HCT116 (cell line): ENCODE results near the gene DHH. TPM values are rescaled to one million over a fixed set of nuclear protein-coding genes. Genes with fewer than 3 reads are reported as not detected.
A peak's percentile ranks its signal among the peaks of the same experiment; 100 is the strongest.

ENCODE experiments used
- ATAC-seq: fragments of 200-7000 bp; cut with Tn5 transposase; 2 replicates; pipeline ENCODE4 v1.9.1; 2020; ENCODE audit warnings: mild to moderate bottlenecking, moderate library complexity
- BruUV-seq: library from RNA; stranded (reverse); fragments of 400-500 nt; replicated peaks from 2 replicates; lab custom pipeline; 2021; lab: Mats Ljungman, UMichigan
- CTCF ChIA-PET: fragments of 300-600 bp; sonication (Branson Sonifier 250); formaldehyde crosslinking; loops from one replicate; lab custom pipeline; 2021; ENCODE audit warnings: antibody characterized with exemption; lab: Charles Lee
- POLR2A ChIA-PET: fragments of 300-600, 350-600 bp; sonication (Branson Sonifier 250); formaldehyde crosslinking; loops from one replicate; lab custom pipeline; 2021; ENCODE audit warnings: antibody characterized with exemption; lab: Charles Lee
- RAD21 ChIA-PET, 2 experiments: fragments of 300-600 bp; sonication (Branson Sonifier 250); formaldehyde crosslinking; loops; one replicate each; lab custom pipeline; 2023; ENCODE audit warnings: low total read pairs in 2 of 2; ENCODE audit not compliant: uncharacterized antibody in 2 of 2, unreplicated experiment in 2 of 2, low non-redundant PET in 1 of 2; lab: Charles Lee
- DNase-seq: peaks from one replicate; pipeline ENCODE4 v3.0.0-alpha.2; 2010; ENCODE audit warnings: low read depth, low spot score
- H2AFZ ChIP-seq: fragments of 200-600 bp; shearing (Covaris generic), sonication (generic); 2 replicates; pipeline ENCODE4 v1.6.1; 2017; ENCODE audit warnings: low read depth, mixed run types, mixed read lengths, antibody characterized with exemption, low read length; ENCODE audit not compliant: poor library complexity, severe bottlenecking
- H3K27ac ChIP-seq: 2 replicates; pipeline ENCODE4 v1.5.1; 2012; ENCODE audit warnings: low read depth, low read length
- H3K27me3 ChIP-seq: fragments of 200-600 bp; sonication (generic); 2 replicates; pipeline ENCODE4 v1.6.1; 2016; ENCODE audit warnings: mixed run types, low read length, mixed read lengths; ENCODE audit not compliant: insufficient read depth
- H3K36me3 ChIP-seq, 2 experiments: fragments of 200-500 bp in 1 of 2; fragments of 200-600 bp in 1 of 2; sonication (Bioruptor generic) in 1 of 2; sonication (generic) in 1 of 2; 2 replicates each; pipeline versions ENCODE4 v1.5.1 to v1.6.1; 2014 to 2016; ENCODE audit warnings: low read length in 2 of 2, inconsistent platforms in 1 of 2, mixed read lengths in 1 of 2, mixed run types in 1 of 2; ENCODE audit not compliant: insufficient read depth in 2 of 2, control insufficient read depth in 1 of 2
- H3K4me1 ChIP-seq, 2 experiments: fragments of 200-600 bp in 1 of 2; sonication (generic) in 1 of 2; 2 replicates each; pipeline versions ENCODE4 v1.5.1 to v1.6.1; 2012 to 2017; ENCODE audit warnings: low read length in 2 of 2, inconsistent platforms in 1 of 2, mild to moderate bottlenecking in 1 of 2, mixed read lengths in 1 of 2, mixed run types in 1 of 2, moderate library complexity in 1 of 2; ENCODE audit not compliant: insufficient read depth in 2 of 2, control insufficient read depth in 1 of 2
- H3K4me2 ChIP-seq: fragments of 200-600 bp; sonication (generic); 2 replicates; pipeline ENCODE4 v1.6.1; 2017; ENCODE audit warnings: mixed run types, low read length, mixed read lengths
- H3K4me3 ChIP-seq, 2 experiments: fragments of 200-600 bp in 1 of 2; sonication (generic) in 1 of 2; replicated peaks in 1 of 2; 2 replicates each; pipeline ENCODE4 v1.5.1; 2011 to 2016; ENCODE audit warnings: low read length in 2 of 2, control low read depth in 1 of 2, low read depth in 1 of 2, mild to moderate bottlenecking in 1 of 2, mixed read lengths in 1 of 2, mixed run types in 1 of 2
- H3K79me2 ChIP-seq: fragments of 200-600 bp; sonication (generic); 2 replicates; pipeline ENCODE4 v1.6.1; 2017; ENCODE audit warnings: mild to moderate bottlenecking, mixed run types, low read length, moderate library complexity, mixed read lengths; ENCODE audit not compliant: insufficient read depth
- H3K9ac ChIP-seq: fragments of 200-600 bp; sonication (generic); 2 replicates; pipeline ENCODE4 v1.6.1; 2016; ENCODE audit warnings: low read length, mixed read lengths
- H3K9me2 ChIP-seq: fragments of 200-600 bp; sonication (generic), shearing (Covaris generic); 2 replicates; pipeline ENCODE4 v1.6.1; 2017; ENCODE audit warnings: mixed run types, mild to moderate bottlenecking, moderate library complexity; ENCODE audit not compliant: insufficient read depth
- H3K9me3 ChIP-seq, 2 experiments: fragments of 200-500 bp in 1 of 2; fragments of 200-600 bp in 1 of 2; sonication (Bioruptor generic) in 1 of 2; sonication (generic) in 1 of 2; 2 replicates each; pipeline ENCODE4 v1.6.1; 2014 to 2017; ENCODE audit warnings: low read length in 2 of 2, mixed read lengths in 2 of 2, inconsistent platforms in 1 of 2, low read depth in 1 of 2, mild to moderate bottlenecking in 1 of 2, mixed run types in 1 of 2, moderate library complexity in 1 of 2; ENCODE audit not compliant: control insufficient read depth in 1 of 2, insufficient read depth in 1 of 2
- H4K20me1 ChIP-seq: fragments of 200-600 bp; sonication (generic), shearing (Covaris generic); 2 replicates; pipeline ENCODE4 v1.6.1; 2017; ENCODE audit warnings: mixed run types, mild to moderate bottlenecking, moderate library complexity; ENCODE audit not compliant: insufficient read depth
- CBX3 ChIP-seq: IDR thresholded peaks from 2 replicates; pipeline ENCODE4 v1.6.1; 2012; ENCODE audit warnings: low read depth
- CTCF ChIP-seq, 3 experiments: fragments of 200-600 bp in 1 of 3; sonication (generic) in 1 of 3; IDR thresholded peaks in 2 of 3; conservative IDR thresholded peaks in 1 of 3; 2 replicates each; pipeline ENCODE4 v1.5.1; 2012 to 2017; ENCODE audit warnings: low read depth in 2 of 3, low read length in 2 of 3, antibody characterized with exemption in 1 of 3, borderline replicate concordance in 1 of 3, control low read depth in 1 of 3, mild to moderate bottlenecking in 1 of 3, mixed read lengths in 1 of 3, mixed run types in 1 of 3, moderate library complexity in 1 of 3; ENCODE audit not compliant: insufficient read depth in 1 of 3
- EGR1 ChIP-seq: IDR thresholded peaks from 2 replicates; pipeline ENCODE4 v1.6.1; 2012; ENCODE audit warnings: low read depth
- SRF ChIP-seq: IDR thresholded peaks from 2 replicates; pipeline ENCODE4 v1.6.1; 2012; ENCODE audit warnings: low read depth
- ZNF274 ChIP-seq: fragments of 200-500 bp; sonication (Bioruptor generic); IDR thresholded peaks from 2 replicates; pipeline ENCODE4 v1.6.1; 2014; ENCODE audit warnings: mild to moderate bottlenecking, low read depth, low read length, inconsistent platforms
- intact Hi-C: fragments of 100-400 bp; cut with micrococcal nuclease; formaldehyde crosslinking; loops from 2 replicates; pipeline ENCODE4 v1.10.0; 2022
- total RNA-seq: library from RNA; stranded (reverse); gene quantifications from one replicate; pipeline ENCODE4 v1.2.1, GENCODE V29; 2021; ENCODE audit not compliant: unreplicated experiment

DHH gene
- total RNA-seq, 1 experiment from 2014 or later: 0.22 TPM

GRCh38 chr12:49043856-49044258 lies 50.7 kb downstream of the DHH start:
- Histone ChIP-seq H3K9ac (no peak overlapping the region), H3K4me2 (no peak overlapping the region), H3K27ac (no peak overlapping the region), H3K9me3 (no peaks in the 10 kb centered on the region), H3K36me3 (peaks cover 62 to 74% of the 10 kb centered on the region in 2 experiments; a peak in 3 of 4 replicates), H3K9me2 (no peaks in the 10 kb centered on the region), H3K4me1 (no peaks in the 10 kb centered on the region), H4K20me1 (no peaks in the 10 kb centered on the region), H3K79me2 (peaks cover 2% of the 10 kb centered on the region; the same call in 1 of the 2 replicates), H3K4me3 (no peak overlapping the region), H2AFZ (no peak overlapping the region), H3K27me3 (no peaks in the 10 kb centered on the region)
- RAD21 ChIA-PET: no interaction called here
- no peak for DNase-seq
- POLR2A ChIA-PET: no interaction called here
- TF ChIP-seq CBX3 (no peak), CTCF (IDR thresholded peaks at IDR 0.05 in 2 of 3, conservative IDR thresholded peaks at IDR 0.05 in 1 of 3; ENCODE audit: borderline replicate concordance in 1 of 3, insufficient read depth in 1 of 3, low read depth in 2 of 3, low read length in 2 of 3) (peak; percentile 25 to 93 (median 82); a peak in 5 of 6 replicates)
- intact Hi-C loops: no loop called here
- ATAC-seq: peak; percentile 86
- CTCF ChIA-PET: interaction anchor here (0.6 to 2.1 kb wide), 13 partner anchors 8 to 87 kb away, joined by 3 to 16 read pairs (median 4); partner anchors contain the start of genes ARF3, PRKAG1, RHEBL1 and WNT1
- TSS peak; percentile 10 for BruUV-seq

GRCh38 chr12:49043241-49043640 lies 51.4 kb downstream of the DHH start:
- Histone ChIP-seq H3K27me3 (no peaks in the 10 kb centered on the region), H3K79me2 (no peaks in the 10 kb centered on the region), H3K9ac (no peak overlapping the region), H4K20me1 (no peaks in the 10 kb centered on the region), H3K27ac (no peak overlapping the region), H3K9me3 (no peaks in the 10 kb centered on the region), H3K36me3 (peaks cover 62 to 73% of the 10 kb centered on the region in 2 experiments; a peak in 3 of 4 replicates), H2AFZ (no peak overlapping the region), H3K4me1 (no peaks in the 10 kb centered on the region), H3K4me3 (no peak overlapping the region), H3K9me2 (no peaks in the 10 kb centered on the region), H3K4me2 (no peak overlapping the region)
- no TSS peak for BruUV-seq
- POLR2A ChIA-PET: no interaction called here
- TF ChIP-seq SRF: no peak
- no peak for TF ChIP-seq ZNF274
- no peak for TF ChIP-seq EGR1
- no peak for ATAC-seq
- DNase-seq: no peak
- CTCF ChIA-PET: interaction anchor here (0.6 to 2.1 kb wide), 13 partner anchors 8 to 86 kb away, joined by 3 to 16 read pairs (median 4); partner anchors contain the start of genes ARF3, PRKAG1, RHEBL1 and WNT1
- RAD21 ChIA-PET: no interaction called here
- intact Hi-C loops: no loop called here
